ENCODE data around the gene AHI1.
"Not testable (repeated sequence)": the region's sequence is repeated elsewhere in the genome, so short reads cannot be mapped to it uniquely, and the experiment has no call there.

The AHI1 gene

GRCh38 chr6:135261872-135262725 is 235.4 kb downstream of the AHI1 start:
- no peak for DNase-seq (ENCODE audit: low read depth in 2 of 2)

GRCh38 chr6:135260612-135261011 is 236.9 kb downstream of the AHI1 start:
- DNase-seq (ENCODE audit: low read depth in 2 of 2) = no peak

- no peak for DNase-seq (ENCODE audit: low read depth in 2 of 2)
Observed at GRCh38 chr6:135258970-135259369, 238.6 kb downstream of the AHI1 start.

DNA sequence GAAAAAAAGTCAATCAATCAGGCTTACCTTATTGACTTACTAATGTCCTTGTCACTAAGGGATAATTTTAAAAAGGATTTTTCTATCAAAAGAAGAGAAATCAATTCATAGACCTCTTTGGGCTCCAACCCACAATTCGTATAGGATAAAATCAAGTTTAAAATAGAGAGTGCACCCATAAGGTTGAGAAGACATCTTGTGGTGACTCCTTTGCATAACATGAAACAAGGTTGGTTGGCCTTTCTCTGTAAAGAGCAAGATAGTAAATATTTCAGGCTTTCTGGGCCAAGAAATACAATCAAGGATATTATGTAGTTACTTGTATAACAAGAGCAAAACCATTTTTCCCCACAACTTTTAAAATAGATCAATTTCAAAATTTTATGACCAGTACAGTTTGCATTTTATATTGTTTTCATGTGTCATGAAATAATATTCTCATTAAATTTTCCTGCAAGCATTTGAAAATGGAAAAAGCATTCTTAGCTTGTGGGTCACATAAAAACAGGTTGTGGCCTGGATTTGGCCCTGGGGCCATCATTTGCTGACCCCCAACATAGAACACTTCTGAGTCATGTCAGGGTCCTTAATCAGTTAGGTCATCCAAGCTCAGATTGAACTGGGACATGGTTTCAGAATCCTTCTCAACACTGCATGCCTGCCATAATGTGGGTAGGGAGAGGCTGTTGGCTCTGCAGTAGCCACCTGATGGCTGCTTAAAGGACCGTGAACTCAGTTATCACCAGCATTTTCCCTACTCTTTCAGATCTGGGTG is 239.7 kb downstream of the AHI1 start:
- no peak for DNase-seq (ENCODE audit: low read depth in 2 of 2)

- no peak for DNase-seq (ENCODE audit: low read depth in 2 of 2)
Observed at GRCh38 chr6:135256866-135257265, 240.7 kb downstream of the AHI1 start.

DNA sequence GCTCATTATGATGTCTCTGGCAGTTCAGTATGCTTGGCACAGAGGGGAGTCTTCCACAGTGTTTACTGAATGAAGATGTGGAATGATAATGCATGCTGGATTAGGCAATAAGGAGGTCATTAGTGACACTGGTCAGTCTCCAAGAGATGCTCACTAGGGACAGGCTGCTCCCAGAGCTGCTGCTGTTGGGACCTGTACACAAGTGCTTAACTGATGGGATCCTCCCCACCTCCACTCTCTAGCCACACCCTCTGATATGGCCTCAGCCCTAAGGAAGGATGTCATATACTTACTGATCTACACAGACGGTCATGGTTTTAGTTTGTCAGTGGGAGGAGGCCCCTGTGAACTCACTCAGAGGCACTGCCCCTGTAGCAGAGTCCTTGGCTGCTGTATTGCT is 243.1 kb downstream of the AHI1 start:
- DNase-seq (ENCODE audit: low read depth in 2 of 2) = no peak

- DNase-seq (ENCODE audit: low read depth in 2 of 2) = no peak
Observed at GRCh38 chr6:135251498-135252441, 245.8 kb downstream of the AHI1 start.

- no peak for DNase-seq (ENCODE audit: low read depth in 2 of 2)
Observed at GRCh38 chr6:135250751-135251497, 246.6 kb downstream of the AHI1 start.

- no peak for DNase-seq (ENCODE audit: low read depth in 2 of 2)
Observed at GRCh38 chr6:135250234-135250633, 247.3 kb downstream of the AHI1 start.

GRCh38 chr6:135246412-135247012 is 251.0 kb downstream of the AHI1 start:
- not testable (repeated sequence) for DNase-seq (ENCODE audit: low read depth in 2 of 2)

- no peak for DNase-seq (ENCODE audit: low read depth in 2 of 2)
Observed at GRCh38 chr6:135244805-135245204, 252.7 kb downstream of the AHI1 start.

DNA sequence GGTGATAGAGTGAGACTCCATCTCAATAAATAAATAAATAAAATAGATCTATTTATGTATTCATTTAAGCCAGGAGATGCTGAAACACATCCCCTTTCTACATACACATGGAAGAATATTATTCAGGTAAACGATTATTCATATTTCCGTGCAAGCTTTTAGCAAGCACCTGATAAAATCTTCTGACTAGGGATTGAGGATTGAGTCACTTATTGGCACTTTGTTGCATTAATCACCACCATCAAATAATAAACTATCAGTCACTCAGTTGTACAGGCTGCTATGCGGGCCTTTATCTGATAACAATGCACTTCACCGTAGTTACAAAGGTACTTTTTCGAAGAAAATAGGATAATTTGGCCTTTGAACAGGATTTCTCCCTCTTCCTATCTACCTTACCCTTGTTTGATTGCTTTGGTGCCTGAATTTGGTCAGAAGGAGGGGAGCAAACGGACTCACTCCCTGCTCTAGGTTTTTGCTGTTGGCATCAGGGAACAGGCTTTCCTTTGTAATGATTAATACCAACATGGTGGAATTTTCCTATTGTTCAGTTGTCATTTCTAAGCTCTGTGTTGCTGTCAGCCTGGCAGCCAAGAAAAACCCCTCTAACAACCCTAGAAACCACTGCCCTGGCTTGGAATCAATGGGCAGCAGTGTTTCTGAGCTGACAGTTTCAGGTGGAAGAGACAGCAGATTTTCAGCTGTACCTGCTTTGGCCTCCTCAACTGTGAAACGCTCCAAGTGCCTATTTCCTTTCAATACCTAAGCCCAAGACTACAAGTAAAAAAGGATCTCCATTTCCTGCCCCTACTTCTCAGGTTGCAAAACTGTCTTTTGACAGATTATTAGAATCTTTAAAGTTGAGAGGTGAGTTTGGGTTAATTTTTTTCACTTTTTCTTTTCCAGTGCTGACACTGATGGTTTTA is 253.4 kb downstream of the AHI1 start:
- DNase-seq (ENCODE audit: low read depth in 2 of 2) = no peak

DNA sequence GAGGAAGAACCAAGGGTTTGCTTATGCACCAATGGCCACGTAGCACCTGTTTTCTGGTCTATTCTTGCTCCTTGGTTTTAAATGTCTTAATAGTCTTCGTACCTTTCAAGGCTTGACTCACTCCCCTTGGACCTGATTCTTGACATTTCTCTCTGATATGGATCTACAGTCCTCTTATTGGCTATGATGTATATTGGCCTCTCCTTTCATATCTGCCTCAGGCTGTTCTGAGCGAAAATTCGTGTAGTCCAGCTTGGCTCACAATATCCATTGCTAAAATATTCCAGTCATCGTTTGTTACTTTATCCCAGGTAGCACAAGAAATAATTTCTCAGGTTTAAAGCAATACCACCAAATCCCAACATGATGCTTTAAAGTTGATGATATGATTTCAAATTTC is 256.8 kb downstream of the AHI1 start:
- DNase-seq (ENCODE audit: low read depth in 2 of 2) = no peak

GRCh38 chr6:135236732-135237131 is 260.8 kb downstream of the AHI1 start:
- no peak for DNase-seq (ENCODE audit: low read depth in 2 of 2)

DNA sequence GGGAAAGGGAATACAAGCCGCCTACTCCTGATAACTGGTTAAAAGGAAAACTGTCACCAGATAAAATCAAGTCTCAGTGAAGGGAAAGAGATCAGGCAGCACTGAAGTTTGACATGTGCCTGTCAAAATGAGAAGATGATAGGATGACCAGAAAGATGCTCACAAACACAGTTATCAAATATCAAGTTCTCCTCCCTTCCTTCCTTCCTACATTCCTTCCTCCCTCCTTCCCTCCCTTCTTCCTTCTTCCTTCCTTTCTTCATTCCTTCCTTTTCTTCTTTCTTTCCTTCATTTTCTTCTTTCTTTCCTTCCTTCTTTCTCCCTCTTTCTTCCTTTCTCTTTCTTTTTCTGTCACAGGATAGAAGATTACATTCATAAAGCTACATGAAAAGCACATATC is 261.2 kb downstream of the AHI1 start:
- DNase-seq (ENCODE audit: low read depth in 2 of 2) = no peak

DNA sequence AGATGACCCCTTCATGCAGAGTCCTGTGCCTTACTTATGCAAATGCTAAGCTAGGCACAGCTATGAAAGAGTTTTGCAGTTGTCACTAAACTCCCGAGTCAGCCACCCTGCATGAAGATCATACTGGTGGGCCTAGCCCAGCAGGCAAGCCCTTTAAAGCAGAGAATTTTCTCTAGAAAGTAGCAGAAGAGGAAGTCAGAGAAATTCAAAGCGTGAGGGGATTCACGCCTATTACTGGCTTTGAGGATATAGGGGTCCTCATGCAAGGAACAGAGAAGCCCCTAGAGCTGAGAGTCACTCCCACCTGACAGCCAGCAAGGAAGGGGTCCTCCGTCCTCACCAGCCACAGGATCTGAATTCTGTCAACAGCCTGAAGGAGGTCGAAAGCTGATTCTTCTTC is 261.8 kb downstream of the AHI1 start:
- no peak for DNase-seq (ENCODE audit: low read depth in 2 of 2)

DNA sequence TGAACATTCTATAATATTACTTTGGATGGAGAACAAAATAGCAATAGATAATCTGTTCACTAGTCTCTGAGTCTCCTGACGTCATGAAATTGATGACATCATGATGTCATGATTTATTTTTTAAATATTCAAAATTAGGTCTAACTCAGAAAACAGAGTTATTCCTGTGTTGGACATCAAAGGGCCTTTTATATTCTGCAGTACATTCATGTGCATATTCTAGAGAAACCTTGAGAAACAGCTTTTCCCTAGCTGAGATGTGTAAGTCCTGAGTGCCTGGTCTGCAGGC is 263.1 kb downstream of the AHI1 start:
- DNase-seq (ENCODE audit: low read depth in 2 of 2) = no peak

DNA sequence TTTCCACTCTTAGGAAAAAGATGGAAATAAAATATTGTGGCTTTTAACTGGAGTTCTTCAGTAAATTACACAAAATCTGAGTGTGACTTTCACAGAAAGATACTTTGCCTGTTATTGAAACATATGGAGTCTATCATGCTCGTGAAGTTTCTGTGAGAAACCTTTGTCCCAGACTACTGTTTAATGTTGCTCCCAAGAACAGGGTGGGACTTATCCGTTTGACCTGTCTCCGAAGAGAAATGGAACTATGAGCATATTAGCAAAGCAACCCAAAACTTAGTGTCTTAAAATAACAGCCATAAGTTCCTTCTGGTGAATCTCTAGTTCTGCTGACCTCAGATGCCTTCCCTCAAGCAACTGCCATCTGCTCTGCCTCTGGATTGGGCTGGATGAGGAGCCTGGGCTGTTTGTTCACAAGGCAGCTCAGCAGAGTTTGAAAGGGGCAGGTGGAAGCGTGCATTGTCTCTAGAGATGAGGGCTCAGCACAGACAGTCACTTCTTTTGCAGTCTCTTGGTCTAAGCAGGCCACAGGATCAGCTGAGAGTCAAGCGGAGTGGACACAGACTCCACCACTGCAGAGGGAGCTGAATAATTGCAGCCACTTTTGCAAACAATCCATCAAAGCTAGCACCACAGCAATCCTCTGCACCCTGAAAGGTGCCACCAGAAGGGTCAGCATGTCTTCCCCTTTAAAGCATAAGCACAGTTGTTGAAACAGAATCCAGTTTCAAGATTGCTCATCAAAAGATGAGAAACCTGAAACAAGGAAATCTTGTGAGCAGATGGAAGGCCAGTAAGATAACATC is 263.7 kb downstream of the AHI1 start:
- no peak for DNase-seq (ENCODE audit: low read depth in 2 of 2)
